OCI-LY3 (cell line): Measurements from ENCODE around the gene MEF2C.

Experiments used
- H2AFZ ChIP-seq: fragments of 200-600, 300-600 bp; shearing (Covaris generic); 2 replicates; pipeline ENCODE4 v1.6.0; 2014; ENCODE audit warnings: antibody characterized with exemption, low read depth, low read length
- H3K27ac ChIP-seq: fragments of 200-600, 300-600 bp; sonication (generic); 2 replicates; pipeline ENCODE4 v1.5.1; 2014; ENCODE audit warnings: mild to moderate bottlenecking, low read length, moderate library complexity, mixed read lengths
- H3K27me3 ChIP-seq: fragments of 200-600, 300-600 bp; sonication (generic); 2 replicates; pipeline ENCODE4 v1.6.1; 2014; ENCODE audit warnings: low read depth, low read length, mixed read lengths
- H3K36me3 ChIP-seq: fragments of 200-600, 300-600 bp; sonication (generic); replicated peaks from 2 replicates; pipeline ENCODE3; 2014; ENCODE audit warnings: low read depth, low read length, mixed read lengths
- H3K4me1 ChIP-seq: fragments of 300-600, 200-600 bp; sonication (generic); 2 replicates; pipeline ENCODE4 v1.6.1; 2014; ENCODE audit warnings: low read length, mixed read lengths
- H3K4me2 ChIP-seq: fragments of 200-600, 300-600 bp; sonication (generic); 2 replicates; pipeline ENCODE4 v1.6.1; 2014; ENCODE audit warnings: low read length, mixed read lengths
- H3K4me3 ChIP-seq: fragments of 300-600, 200-600 bp; sonication (generic); 2 replicates; pipeline ENCODE4 v1.5.1; 2014; ENCODE audit warnings: antibody characterized with exemption, mild to moderate bottlenecking, low read length, moderate library complexity
- H3K79me2 ChIP-seq: fragments of 300-600, 200-600 bp; shearing (Covaris generic); 2 replicates; pipeline ENCODE4 v1.6.1; 2014; ENCODE audit warnings: mild to moderate bottlenecking, low read length, mixed read lengths
- H3K9ac ChIP-seq: fragments of 300-600, 200-600 bp; shearing (Covaris generic); 2 replicates; pipeline ENCODE4 v1.6.0; 2014; ENCODE audit warnings: mild to moderate bottlenecking, low read length, moderate library complexity
- H3K9me3 ChIP-seq: fragments of 200-600, 300-600 bp; shearing (Covaris generic); 2 replicates; pipeline ENCODE4 v1.6.1; 2014; ENCODE audit warnings: low read length, mixed read lengths; ENCODE audit not compliant: insufficient read depth
- H4K20me1 ChIP-seq: fragments of 200-600, 300-600 bp; sonication (generic); 2 replicates; pipeline ENCODE4 v1.6.1; 2016; ENCODE audit warnings: low read length, mixed read lengths; ENCODE audit not compliant: insufficient read depth
- CTCF ChIP-seq: fragments of 200-600, 300-600 bp; sonication (generic); IDR thresholded peaks from 2 replicates; pipeline ENCODE4 v1.5.1; 2014; ENCODE audit warnings: antibody characterized with exemption, low read length, low read depth
- EZH2phosphoT487 ChIP-seq: fragments of 200-600 bp; shearing (Covaris generic); IDR thresholded peaks from 2 replicates; pipeline ENCODE4 v1.6.1; 2018; ENCODE audit warnings: antibody characterized with exemption, mixed run types, low read depth

MEF2C gene

GRCh38 chr5:88760527-88760926 lies 122.5 kb downstream of the MEF2C start:
- H3K4me2 ChIP-seq: peak overlapping the region; percentile 96
- H3K9ac ChIP-seq: peak overlapping the region; percentile 93
- no peak overlapping the region for H2AFZ ChIP-seq
- H4K20me1 ChIP-seq: no peaks in the 10 kb centered on the region
- peaks cover 44% of the 10 kb centered on the region for H3K36me3 ChIP-seq
- no peak for TF ChIP-seq CTCF
- no peak for TF ChIP-seq EZH2phosphoT487
- peaks cover 61% of the 10 kb centered on the region for H3K79me2 ChIP-seq
- peak overlapping the region; percentile 71 for H3K4me3 ChIP-seq
- no peaks in the 10 kb centered on the region for H3K27me3 ChIP-seq
- H3K9me3 ChIP-seq: no peaks in the 10 kb centered on the region
- H3K4me1 ChIP-seq: peaks cover 71% of the 10 kb centered on the region
- H3K27ac ChIP-seq: peak overlapping the region; percentile 100

GRCh38 chr5:88758591-88758990 lies 124.4 kb downstream of the MEF2C start:
- no peak overlapping the region for H3K4me2 ChIP-seq
- H2AFZ ChIP-seq: no peak overlapping the region

GRCh38 chr5:88758184-88758583 lies 124.8 kb downstream of the MEF2C start:
- H3K9me3 ChIP-seq: no peaks in the 10 kb centered on the region
- H3K4me3 ChIP-seq: no peak overlapping the region
- H4K20me1 ChIP-seq: no peaks in the 10 kb centered on the region
- TF ChIP-seq CTCF: no peak
- no peak for TF ChIP-seq EZH2phosphoT487
- H3K79me2 ChIP-seq: peaks cover 43% of the 10 kb centered on the region
- H2AFZ ChIP-seq: no peak overlapping the region
- H3K27me3 ChIP-seq: no peaks in the 10 kb centered on the region
- peaks cover 62% of the 10 kb centered on the region for H3K4me1 ChIP-seq
- 0 out of 2 replicates have a peak overlapping the region, but pooled peaks have one; percentile 5 for H3K27ac ChIP-seq
- H3K4me2 ChIP-seq: no peak overlapping the region
- H3K36me3 ChIP-seq: peaks cover 51% of the 10 kb centered on the region
- H3K9ac ChIP-seq: no peak overlapping the region

More at GRCh38 chr5:88758591-88758990, 124.4 kb downstream of the MEF2C start:
- H3K4me3 ChIP-seq: no peak overlapping the region
- no peak overlapping the region for H3K9ac ChIP-seq
- 0 out of 2 replicates have a peak overlapping the region, but pooled peaks have one; percentile 5 for H3K27ac ChIP-seq
- peaks cover 47% of the 10 kb centered on the region for H3K79me2 ChIP-seq
- no peaks in the 10 kb centered on the region for H3K27me3 ChIP-seq
- no peak for TF ChIP-seq EZH2phosphoT487
- no peak for TF ChIP-seq CTCF
- H3K9me3 ChIP-seq: no peaks in the 10 kb centered on the region
- H3K36me3 ChIP-seq: peaks cover 48% of the 10 kb centered on the region
- peaks cover 67% of the 10 kb centered on the region for H3K4me1 ChIP-seq
- no peaks in the 10 kb centered on the region for H4K20me1 ChIP-seq

GRCh38 chr5:88756953-88757352 lies 126.0 kb downstream of the MEF2C start:
- Histone ChIP-seq H3K27ac (peak overlapping the region; percentile 38; the same call in 1 of the 2 replicates), H3K4me3 (no peak overlapping the region), H4K20me1 (no peaks in the 10 kb centered on the region), H3K9me3 (no peaks in the 10 kb centered on the region), H3K79me2 (peaks cover 37% of the 10 kb centered on the region), H2AFZ (no peak overlapping the region), H3K36me3 (peaks cover 63% of the 10 kb centered on the region), H3K9ac (peak overlapping the region; percentile 19; the same call in 1 of the 2 replicates), H3K27me3 (no peaks in the 10 kb centered on the region), H3K4me2 (peak overlapping the region; percentile 25), H3K4me1 (peaks cover 50% of the 10 kb centered on the region)
- no peak for TF ChIP-seq EZH2phosphoT487
- TF ChIP-seq CTCF: no peak
